Rectal smooth muscle tissue (tissue), 1 donor: ENCODE measurements around the gene AMIGO2.

ENCODE experiments used
- H3K27ac ChIP-seq: one replicate; pipeline ENCODE4 v1.7.0; 2013; ENCODE audit warnings: low read depth, low read length, inconsistent platforms
- H3K27me3 ChIP-seq: one replicate; pipeline ENCODE4 v1.7.0; 2013; ENCODE audit warnings: low read length; ENCODE audit not compliant: control insufficient read depth, insufficient read depth
- H3K36me3 ChIP-seq: one replicate; pipeline ENCODE4 v1.7.0; 2013; ENCODE audit warnings: low read length; ENCODE audit not compliant: control insufficient read depth, insufficient read depth
- H3K4me1 ChIP-seq: one replicate; pipeline ENCODE4 v1.7.0; 2013; ENCODE audit warnings: low read length; ENCODE audit not compliant: control insufficient read depth, insufficient read depth
- H3K4me3 ChIP-seq: one replicate; pipeline ENCODE4 v1.7.0; 2013; ENCODE audit warnings: low read length
- H3K9ac ChIP-seq: one replicate; pipeline ENCODE4 v1.7.0; 2013; ENCODE audit warnings: low read length

AMIGO2 gene

DNA sequence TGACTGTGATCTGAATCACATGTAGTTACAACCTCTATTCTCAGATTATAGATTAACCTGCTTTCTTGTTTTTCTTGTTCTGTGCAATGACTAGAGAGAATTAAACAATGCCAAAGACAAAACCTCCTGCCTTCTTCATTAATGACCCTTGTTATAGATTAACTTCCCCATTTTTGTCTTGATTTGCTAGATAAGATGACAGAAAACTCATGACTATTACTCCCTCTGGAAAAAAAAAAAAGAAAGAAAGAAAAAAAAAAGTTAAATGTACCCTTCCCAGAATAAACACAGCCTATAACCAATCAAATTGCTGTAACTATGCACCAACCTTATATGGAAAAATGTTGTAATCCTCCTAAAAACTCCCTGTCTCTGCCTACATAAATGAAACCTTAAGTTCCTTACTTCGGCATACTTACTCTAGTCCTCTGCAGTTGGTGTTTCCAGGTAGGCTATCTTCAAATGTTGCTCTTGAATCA is 41.5 kb downstream of the AMIGO2 start:
- Histone ChIP-seq H3K36me3 (no peaks in the 10 kb centered on the region), H3K27ac (no peak overlapping the region), H3K4me1 (no peaks in the 10 kb centered on the region), H3K27me3 (no peaks in the 10 kb centered on the region), H3K9ac (no peak overlapping the region), H3K4me3 (no peak overlapping the region)

DNA sequence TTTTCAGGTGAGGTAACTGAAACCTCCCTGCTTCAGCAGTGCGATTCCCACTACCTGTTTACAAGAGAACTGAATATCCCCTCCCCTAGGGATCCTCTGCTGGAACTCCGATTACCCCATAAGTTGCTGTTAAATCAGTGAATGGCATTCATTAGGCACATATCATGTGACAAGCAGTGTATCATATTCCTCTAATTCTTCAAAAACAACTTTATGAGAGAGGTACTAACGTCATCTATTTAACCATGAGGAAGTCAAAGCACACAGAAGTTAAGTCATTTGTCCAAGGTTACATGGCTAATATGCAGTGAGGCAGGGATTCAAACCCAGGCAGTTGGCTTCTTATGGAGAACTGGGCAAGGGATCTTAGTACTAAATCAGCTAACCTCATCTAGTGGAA is 44.3 kb downstream of the AMIGO2 start:
- Histone ChIP-seq H3K36me3 (no peaks in the 10 kb centered on the region), H3K4me3 (no peak overlapping the region), H3K9ac (no peak overlapping the region), H3K27ac (no peak overlapping the region), H3K27me3 (no peaks in the 10 kb centered on the region), H3K4me1 (peaks cover 5% of the 10 kb centered on the region)

DNA sequence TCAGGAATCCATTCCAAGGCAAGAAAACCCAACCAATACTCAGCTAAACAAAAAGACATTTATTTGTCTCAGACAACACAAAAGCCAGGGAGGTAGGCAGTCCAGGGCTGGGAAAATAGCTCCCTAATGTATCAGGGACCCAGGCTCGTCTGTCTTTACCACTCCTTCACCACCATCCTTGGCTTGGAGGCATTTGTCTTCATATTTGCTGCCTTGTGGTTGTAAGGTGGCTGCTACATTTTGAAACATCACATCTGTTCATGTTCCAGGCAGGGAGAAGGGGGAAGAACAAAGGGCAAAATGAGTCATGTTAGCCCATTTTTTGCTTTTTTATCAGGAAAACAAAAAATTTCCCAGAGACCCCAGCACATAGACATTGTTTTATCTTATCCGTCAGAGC is 45.1 kb downstream of the AMIGO2 start:
- H3K9ac ChIP-seq: no peak overlapping the region
- H3K27me3 ChIP-seq: no peaks in the 10 kb centered on the region
- H3K36me3 ChIP-seq: no peaks in the 10 kb centered on the region
- no peak overlapping the region for H3K27ac ChIP-seq
- H3K4me3 ChIP-seq: no peak overlapping the region
- H3K4me1 ChIP-seq: peaks cover 5% of the 10 kb centered on the region

DNA sequence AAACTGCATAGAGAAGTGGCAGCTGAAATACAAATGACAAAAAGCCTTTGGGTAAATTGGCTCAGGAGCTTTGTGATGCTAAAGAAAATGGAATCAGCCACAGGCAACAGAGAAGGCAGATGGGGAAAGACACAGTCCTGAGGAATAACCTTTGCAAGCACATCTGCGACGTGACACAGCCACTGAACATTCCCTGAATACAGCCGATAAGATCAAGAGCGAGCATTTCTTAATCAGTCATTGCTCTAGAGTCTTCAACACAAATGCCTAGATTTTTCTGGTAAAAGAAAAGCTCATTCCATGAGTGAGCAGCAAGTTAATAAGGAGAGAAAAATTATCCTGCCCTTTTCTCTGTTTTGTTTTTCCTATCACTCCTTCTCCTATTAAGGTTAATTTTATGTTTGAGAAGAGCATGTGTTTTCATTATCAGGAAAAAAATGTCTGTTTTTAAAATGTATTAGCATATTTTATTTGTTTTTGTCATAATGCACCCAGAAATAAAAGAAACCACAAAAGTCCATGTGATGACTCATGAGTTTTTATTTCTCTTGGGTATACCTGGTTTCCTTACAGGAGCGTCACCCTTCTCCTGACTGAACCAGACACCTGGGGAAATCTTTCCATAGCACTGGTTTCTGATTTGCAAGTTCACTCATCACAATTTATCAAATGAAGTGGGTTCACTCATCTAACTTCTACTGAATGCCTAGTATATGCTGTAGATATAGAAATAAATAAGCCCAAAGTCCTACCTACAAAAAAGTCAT is 45.8 kb downstream of the AMIGO2 start:
- Histone ChIP-seq H3K9ac (no peak overlapping the region), H3K36me3 (no peaks in the 10 kb centered on the region), H3K27ac (no peak overlapping the region), H3K27me3 (no peaks in the 10 kb centered on the region), H3K4me1 (peaks cover 5% of the 10 kb centered on the region), H3K4me3 (no peak overlapping the region)

DNA sequence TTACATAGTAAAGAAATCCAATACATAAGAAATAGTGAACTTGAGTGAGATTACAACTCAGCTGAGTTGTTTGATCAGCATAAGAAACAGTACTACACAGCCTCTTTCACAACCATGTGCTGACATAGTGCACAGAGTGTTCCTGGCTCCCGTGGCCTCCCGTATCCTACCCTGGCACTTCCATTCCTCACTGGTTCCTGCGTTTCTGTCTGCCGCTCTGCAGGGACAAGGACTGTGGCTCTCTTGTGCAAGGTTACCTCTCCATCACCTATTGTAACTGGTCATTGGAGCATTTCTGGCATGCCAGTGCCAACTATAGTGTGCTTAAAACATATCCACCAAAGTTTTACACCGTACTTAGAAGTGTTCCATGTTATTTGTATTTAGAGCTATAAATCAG is 46.7 kb downstream of the AMIGO2 start:
- Histone ChIP-seq H3K27me3 (no peaks in the 10 kb centered on the region), H3K36me3 (no peaks in the 10 kb centered on the region), H3K27ac (no peak overlapping the region), H3K4me3 (no peak overlapping the region), H3K9ac (no peak overlapping the region), H3K4me1 (peaks cover 5% of the 10 kb centered on the region)

DNA sequence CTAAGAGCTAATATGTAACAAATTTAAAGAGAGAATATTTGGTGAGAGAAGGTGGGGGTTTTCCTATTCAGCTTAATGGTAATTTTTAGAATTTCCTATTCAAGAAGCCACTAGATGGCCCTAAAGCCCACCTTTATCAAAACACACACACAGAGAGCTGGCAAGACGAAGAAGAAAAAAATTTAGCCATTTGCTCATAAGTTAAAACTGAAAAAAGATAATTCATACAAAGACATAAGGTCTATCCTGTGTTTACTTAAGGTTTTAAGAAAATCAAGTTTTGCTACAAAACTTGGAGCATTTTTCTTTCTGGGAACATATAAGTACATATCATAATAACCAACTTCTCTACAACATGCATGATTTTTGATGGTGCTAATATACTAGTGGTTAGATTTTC is 47.1 kb downstream of the AMIGO2 start:
- peaks cover 5% of the 10 kb centered on the region for H3K4me1 ChIP-seq
- no peaks in the 10 kb centered on the region for H3K27me3 ChIP-seq
- no peak overlapping the region for H3K27ac ChIP-seq
- H3K9ac ChIP-seq: no peak overlapping the region
- H3K36me3 ChIP-seq: no peaks in the 10 kb centered on the region
- H3K4me3 ChIP-seq: no peak overlapping the region

DNA sequence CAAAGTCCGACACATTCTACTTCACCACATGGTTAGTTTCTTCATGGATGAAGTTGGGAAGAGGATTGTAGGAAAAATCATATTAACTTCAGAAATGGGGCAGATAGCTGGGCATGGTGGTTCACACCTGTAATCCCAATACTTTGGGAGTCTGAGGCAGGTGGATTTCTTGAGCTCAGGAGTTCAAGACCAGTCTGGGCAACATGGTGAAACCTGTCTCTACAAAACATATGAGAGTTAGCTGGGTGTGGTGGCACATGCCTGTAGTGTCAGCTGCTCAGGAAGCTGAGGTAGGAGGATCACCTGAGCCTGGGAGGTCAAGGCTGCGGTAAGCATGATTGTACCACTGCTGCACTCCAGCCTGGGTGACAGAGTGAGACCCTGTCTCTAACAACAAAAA is 49.9 kb downstream of the AMIGO2 start:
- Histone ChIP-seq H3K9ac (no peak overlapping the region), H3K36me3 (no peaks in the 10 kb centered on the region), H3K27ac (no peak overlapping the region), H3K27me3 (no peaks in the 10 kb centered on the region), H3K4me3 (no peak overlapping the region), H3K4me1 (peaks cover 5% of the 10 kb centered on the region)

DNA sequence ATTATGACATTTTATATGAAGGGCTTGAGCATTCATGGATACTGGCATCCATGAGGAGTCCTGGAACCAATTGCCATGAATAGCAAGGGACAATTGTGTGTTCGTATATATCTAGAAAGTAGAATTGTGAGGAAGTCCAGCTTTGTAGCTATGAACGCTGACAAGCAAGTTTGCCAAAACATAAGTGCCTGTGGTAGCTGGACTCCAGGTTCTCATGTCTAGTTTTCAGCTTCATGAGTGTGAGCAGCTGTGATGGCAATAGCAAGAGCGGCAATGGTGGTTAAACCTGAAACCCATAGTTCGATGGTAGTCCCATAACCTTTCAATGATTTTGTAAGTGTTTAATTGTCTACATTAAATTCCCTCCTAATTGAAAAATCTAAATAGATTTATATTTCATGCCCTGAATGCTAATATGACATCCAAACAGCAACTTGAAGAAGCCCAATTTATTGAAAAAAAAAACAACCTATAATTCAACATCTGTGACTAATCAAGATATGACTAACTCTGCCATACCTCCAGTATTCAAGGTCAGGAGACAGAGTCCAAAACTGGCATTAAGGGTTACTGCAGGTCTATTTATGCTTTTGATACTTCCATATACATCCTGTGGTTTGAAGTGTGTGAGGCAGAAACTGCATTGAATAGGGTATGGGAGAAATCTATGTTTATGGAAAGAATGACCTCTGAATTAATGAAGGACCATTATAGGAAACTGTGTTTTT is 50.6 kb downstream of the AMIGO2 start:
- Histone ChIP-seq H3K9ac (no peak overlapping the region), H3K27ac (no peak overlapping the region), H3K4me3 (no peak overlapping the region), H3K36me3 (no peaks in the 10 kb centered on the region), H3K27me3 (no peaks in the 10 kb centered on the region), H3K4me1 (peaks cover 5% of the 10 kb centered on the region)

DNA sequence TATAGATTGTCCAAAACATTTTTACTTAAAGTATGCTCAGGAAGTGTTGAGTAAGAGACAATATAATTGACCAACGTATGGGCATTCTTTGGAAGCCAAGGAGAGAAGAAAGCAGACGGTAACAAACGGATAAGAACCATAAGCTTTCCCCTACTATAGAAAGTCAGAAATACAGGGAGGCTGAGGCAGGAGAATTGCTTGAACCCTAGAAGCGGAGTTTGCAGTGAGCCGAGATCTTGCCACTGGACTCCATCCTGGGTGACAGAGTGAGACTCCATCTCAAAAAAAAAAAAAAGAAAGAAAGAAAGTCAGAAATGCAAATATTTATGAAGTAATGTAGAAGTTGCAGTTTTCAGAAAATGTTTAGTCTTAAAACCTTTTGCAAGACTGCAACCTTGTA is 51.6 kb downstream of the AMIGO2 start:
- no peak overlapping the region for H3K27ac ChIP-seq
- H3K4me3 ChIP-seq: no peak overlapping the region
- peaks cover 4% of the 10 kb centered on the region for H3K4me1 ChIP-seq
- no peaks in the 10 kb centered on the region for H3K27me3 ChIP-seq
- no peaks in the 10 kb centered on the region for H3K36me3 ChIP-seq
- no peak overlapping the region for H3K9ac ChIP-seq
